ENCODE measurements around the gene TULP4. TPM values are rescaled to one million over a fixed set of nuclear protein-coding genes. Genes with fewer than 3 reads are reported as not detected.

The TULP4 gene
- polyA plus RNA-seq, 1 donor (not counting 4 experiments of a cell fraction or from before 2014, with no cell fraction given): 13.1 TPM

GRCh38 chr6:158384671-158385110, 72.4 kb downstream of the TULP4 start:
- no peaks in the 10 kb centered on the region for H3K9me1 ChIP-seq (ENCODE audit: control insufficient read depth, extremely low read depth, insufficient read depth, low read length)
- peak overlapping the region; percentile 2 for H2AFZ ChIP-seq (ENCODE audit: control insufficient read depth, low read length)
- H3K9me3 ChIP-seq (ENCODE audit: control insufficient read depth, low read depth, low read length): no peaks in the 10 kb centered on the region
- no peak overlapping the region for H3K9ac ChIP-seq (ENCODE audit: control insufficient read depth, extremely low read depth, insufficient read depth, low read length)
- no peak overlapping the region for H3K4me3 ChIP-seq (ENCODE audit: control insufficient read depth in 2 of 3, extremely low read depth in 1 of 3, insufficient read depth in 2 of 3, low read depth in 1 of 3, low read length in 3 of 3)
- no peak overlapping the region for H3K27ac ChIP-seq (ENCODE audit: control insufficient read depth, insufficient read depth, low read length)
- H3K4me2 ChIP-seq (ENCODE audit: control insufficient read depth, extremely low read depth, insufficient read depth, low read depth, low read length): no peak overlapping the region
- H3K27me3 ChIP-seq (ENCODE audit: control insufficient read depth, extremely low read depth, insufficient read depth, low read length): no peaks in the 10 kb centered on the region
- H4K20me1 ChIP-seq (ENCODE audit: control insufficient read depth, extremely low read depth, insufficient read depth, low read length): no peaks in the 10 kb centered on the region
- no peak for FAIRE-seq
- dilution Hi-C loops (cut with MboI; ENCODE audit: extremely low pct_ligation_motif_present, low sequenced_read_pairs): no loop called here
- no peak for TF ChIP-seq EZH2 (IDR thresholded peaks at IDR 0.05; ENCODE audit: low read length)
- no peak for TF ChIP-seq CTCF (optimal IDR thresholded peaks at IDR 0.05 in 1 of 3, IDR thresholded peaks at IDR 0.05 in 1 of 3, conservative IDR thresholded peaks at IDR 0.05 in 1 of 3; ENCODE audit: extremely low read depth in 1 of 3, insufficient read depth in 2 of 3, low read length in 3 of 3)
- DNase-seq (ENCODE audit: low read depth, low spot score): no peak
- H3K79me2 ChIP-seq (ENCODE audit: control insufficient read depth, insufficient read depth, low read length): peaks cover 9% of the 10 kb centered on the region
- no peaks in the 10 kb centered on the region for H3K36me3 ChIP-seq (ENCODE audit: control insufficient read depth in 2 of 2, extremely low read depth in 1 of 2, insufficient read depth in 2 of 2, low read length in 2 of 2)
- peaks cover 10% of the 10 kb centered on the region for H3K4me1 ChIP-seq (ENCODE audit: control insufficient read depth, extremely low read depth, insufficient read depth, low read length)

- TF ChIP-seq CTCF (optimal IDR thresholded peaks at IDR 0.05 in 1 of 3, IDR thresholded peaks at IDR 0.05 in 1 of 3, conservative IDR thresholded peaks at IDR 0.05 in 1 of 3; ENCODE audit: extremely low read depth in 1 of 3, insufficient read depth in 2 of 3, low read length in 3 of 3) (no peak), EZH2 (IDR thresholded peaks at IDR 0.05; ENCODE audit: low read length) (no peak)
- H3K9me3 ChIP-seq (ENCODE audit: control insufficient read depth, low read depth, low read length): no peaks in the 10 kb centered on the region
- no peak overlapping the region for H3K9ac ChIP-seq (ENCODE audit: control insufficient read depth, extremely low read depth, insufficient read depth, low read length)
- H3K36me3 ChIP-seq (ENCODE audit: control insufficient read depth in 2 of 2, extremely low read depth in 1 of 2, insufficient read depth in 2 of 2, low read length in 2 of 2): no peaks in the 10 kb centered on the region
- no peak overlapping the region for H3K4me3 ChIP-seq (ENCODE audit: control insufficient read depth in 2 of 3, extremely low read depth in 1 of 3, insufficient read depth in 2 of 3, low read depth in 1 of 3, low read length in 3 of 3)
- no peak for FAIRE-seq
- dilution Hi-C loops (cut with MboI; ENCODE audit: extremely low pct_ligation_motif_present, low sequenced_read_pairs): no loop called here
- no peaks in the 10 kb centered on the region for H3K27me3 ChIP-seq (ENCODE audit: control insufficient read depth, extremely low read depth, insufficient read depth, low read length)
- no peak for DNase-seq (ENCODE audit: low read depth, low spot score)
- H3K79me2 ChIP-seq (ENCODE audit: control insufficient read depth, insufficient read depth, low read length): peaks cover 9% of the 10 kb centered on the region
- H3K4me2 ChIP-seq (ENCODE audit: control insufficient read depth, extremely low read depth, insufficient read depth, low read depth, low read length): no peak overlapping the region
- H4K20me1 ChIP-seq (ENCODE audit: control insufficient read depth, extremely low read depth, insufficient read depth, low read length): no peaks in the 10 kb centered on the region
- peaks cover 8% of the 10 kb centered on the region for H3K4me1 ChIP-seq (ENCODE audit: control insufficient read depth, extremely low read depth, insufficient read depth, low read length)
- H3K9me1 ChIP-seq (ENCODE audit: control insufficient read depth, extremely low read depth, insufficient read depth, low read length): no peaks in the 10 kb centered on the region
- H3K27ac ChIP-seq (ENCODE audit: control insufficient read depth, insufficient read depth, low read length): no peak overlapping the region
- H2AFZ ChIP-seq (ENCODE audit: control insufficient read depth, low read length): no peak overlapping the region
These were observed 74.8 kb downstream of the TULP4 start for GRCh38 chr6:158387036-158387435.

Data from keratinocyte (primary cell).